H1 (cell line): ENCODE results near the gene COMMD2.

Source experiments
- CHD1 ChIP-seq: IDR thresholded peaks from 2 replicates; pipeline ENCODE4 v1.6.1; 2012; ENCODE audit warnings: low read depth, low read length, improper control_type of control experiment
- CHD2 ChIP-seq: IDR thresholded peaks from 2 replicates; pipeline ENCODE4 v1.6.1; 2012; ENCODE audit warnings: low read length, improper control_type of control experiment
- CTCF ChIP-seq, 3 experiments: IDR thresholded peaks; 1 replicate in 2 of 3; 2 replicates in 1 of 3; pipeline versions ENCODE4 v1.5.1 to v1.6.1; 2011; ENCODE audit warnings: low read length in 3 of 3, mild to moderate bottlenecking in 3 of 3, inconsistent platforms in 2 of 3, low read depth in 1 of 3, moderate library complexity in 1 of 3; ENCODE audit not compliant: insufficient read depth in 1 of 3; ENCODE audit errors: control extremely low read depth in 1 of 3
- POLR2A ChIP-seq, 2 experiments: IDR thresholded peaks; 1 replicate in 1 of 2; 2 replicates in 1 of 2; pipeline ENCODE4 v1.6.1; 2011; ENCODE audit warnings: low read depth in 2 of 2, low read length in 2 of 2, mild to moderate bottlenecking in 2 of 2; ENCODE audit errors: control extremely low read depth in 1 of 2
- RFX5 ChIP-seq: IDR thresholded peaks from 2 replicates; pipeline ENCODE4 v1.6.1; 2011; ENCODE audit warnings: low read depth, low read length, improper control_type of control experiment, borderline replicate concordance

- TF ChIP-seq CHD2 (no peak), CTCF (IDR thresholded peaks at IDR 0.05; ENCODE audit: control extremely low read depth in 1 of 3, insufficient read depth in 1 of 3, low read depth in 1 of 3, low read length in 3 of 3) (no peak), RFX5 (no peak), POLR2A (IDR thresholded peaks at IDR 0.05; ENCODE audit: control extremely low read depth in 1 of 2, low read depth in 2 of 2, low read length in 2 of 2) (no peak), CHD1 (no peak)
Observed at GRCh38 chr3:149767720-149768119, 15.4 kb upstream of the COMMD2 start.
